SK-N-SH (cell line): Measurements from ENCODE around the gene UBE2S.

Source experiments
- CHD2 ChIP-seq: fragments of 150-350 bp; IDR thresholded peaks from 2 replicates; pipeline ENCODE4 v1.6.1; 2018; ENCODE audit warnings: low read length; ENCODE audit not compliant: partially characterized antibody
- CTCF ChIP-seq: fragments of 200-600 bp; sonication (generic); IDR thresholded peaks from 2 replicates; pipeline ENCODE4 v1.6.1; 2017; ENCODE audit warnings: antibody characterized with exemption, mild to moderate bottlenecking, moderate library complexity
- EZH2phosphoT487 ChIP-seq: fragments of 200-600 bp; sonication (generic); IDR thresholded peaks from 2 replicates; pipeline ENCODE4 v1.6.1; 2017; ENCODE audit warnings: low read depth, mixed run types, mild to moderate bottlenecking, antibody characterized with exemption, moderate library complexity, borderline replicate concordance
- FOSL2 ChIP-seq: IDR thresholded peaks from 2 replicates; pipeline ENCODE4 v1.4.0; 2012; ENCODE audit warnings: low read depth, mild to moderate bottlenecking, moderate library complexity, borderline replicate concordance
- FOXJ3 ChIP-seq: sonication (generic); formaldehyde crosslinking; IDR thresholded peaks from 2 replicates; pipeline ENCODE4 v1.5.1; 2020; ENCODE audit warnings: mild to moderate bottlenecking, missing genetic modification reagents
- GABPA ChIP-seq: IDR thresholded peaks from 2 replicates; pipeline ENCODE4 v1.4.0; 2012; ENCODE audit warnings: low read depth, mild to moderate bottlenecking
- MXI1 ChIP-seq: IDR thresholded peaks from 2 replicates; pipeline ENCODE4 v1.6.1; 2012; ENCODE audit warnings: mild to moderate bottlenecking, low read depth, low read length, improper control_type of control experiment
- NFIC ChIP-seq: IDR thresholded peaks from 2 replicates; pipeline ENCODE4 v1.4.0; 2012; ENCODE audit warnings: borderline replicate concordance
- NRF1 ChIP-seq: IDR thresholded peaks from 2 replicates; pipeline ENCODE4 v1.6.1; 2012; ENCODE audit warnings: low read depth, mild to moderate bottlenecking, low read length
- PBX3 ChIP-seq: IDR thresholded peaks from 2 replicates; pipeline ENCODE4; 2012
- REST ChIP-seq: IDR thresholded peaks from 2 replicates; pipeline ENCODE4 v1.6.1; 2012; ENCODE audit warnings: mild to moderate bottlenecking, low read depth, low read length, moderate library complexity
- TAF1 ChIP-seq: IDR thresholded peaks from 2 replicates; pipeline ENCODE4 v1.6.1; 2012; ENCODE audit warnings: low read depth, mild to moderate bottlenecking, low read length, moderate library complexity, borderline replicate concordance
- USF1 ChIP-seq: IDR thresholded peaks from 2 replicates; pipeline ENCODE4 v1.4.0; 2012; ENCODE audit warnings: low read depth, borderline replicate concordance

- no peak for TF ChIP-seq EZH2phosphoT487
- TF ChIP-seq GABPA = no peak
- TF ChIP-seq USF1 = no peak
- no peak for TF ChIP-seq TAF1
- no peak for TF ChIP-seq REST
- no peak for TF ChIP-seq FOSL2
- TF ChIP-seq CTCF = no peak
- no peak for TF ChIP-seq NRF1
- no peak for TF ChIP-seq CHD2
- no peak for TF ChIP-seq NFIC
- no peak for TF ChIP-seq FOXJ3 (CRISPR knock-in tag)
- TF ChIP-seq PBX3 = no peak
- no peak for TF ChIP-seq MXI1
Measured at GRCh38 chr19:55455576-55456235, 48.1 kb upstream of the UBE2S start.
